Measurements from ENCODE around the gene ATP2A3. TPM values are rescaled to one million over a fixed set of nuclear protein-coding genes. Genes with fewer than 3 reads are reported as not detected.

Gene ATP2A3
- total RNA-seq, 1 experiment from 2014 or later = 13.3 TPM

DNA sequence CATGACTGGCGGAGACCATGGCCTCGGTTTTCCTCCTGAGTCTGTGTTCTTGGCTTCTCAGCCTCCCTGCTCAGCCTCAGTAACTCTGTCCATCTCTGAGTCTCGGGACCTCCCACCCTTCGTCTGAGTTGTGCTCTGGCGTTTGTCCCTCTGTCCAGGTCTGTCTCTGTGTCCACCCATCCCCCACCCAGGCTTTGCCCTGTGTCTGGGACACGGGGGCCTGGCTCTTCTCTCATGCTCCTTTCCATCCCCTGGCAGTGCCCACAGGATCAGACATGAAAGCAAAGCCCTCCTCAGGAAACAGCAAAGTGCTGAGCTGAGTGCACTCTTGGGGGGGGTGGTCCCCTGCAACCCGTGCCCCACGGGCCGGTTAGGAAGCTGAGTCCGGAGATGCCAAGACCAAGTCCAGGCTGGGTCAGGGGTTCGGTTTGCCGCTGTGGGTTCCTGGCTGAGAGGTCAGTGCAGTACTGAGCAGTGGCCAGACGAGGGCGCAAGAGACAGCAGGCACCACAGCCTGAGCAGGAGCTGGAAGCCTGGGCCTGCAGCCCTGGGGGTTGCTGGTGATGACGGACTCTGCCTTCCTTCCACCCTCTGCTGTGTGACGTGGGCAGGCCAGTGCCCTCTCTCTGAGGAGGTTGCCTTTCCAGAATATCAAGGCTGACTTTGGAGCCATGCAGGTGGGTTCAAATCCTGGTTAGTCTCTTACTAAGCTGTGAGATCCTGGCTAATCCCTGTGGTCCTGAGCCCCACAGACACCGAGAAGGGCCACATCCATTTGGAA lies 50.5 kb downstream of the ATP2A3 start:
- Mint-ChIP-seq H3K27ac (no peak overlapping the region), H3K4me1 (peaks cover 4 to 11% of the 10 kb centered on the region in 2 experiments; a peak in 3 of 4 replicates), H3K36me3 (ENCODE audit: insufficient read depth in 1 of 3, low read depth in 3 of 3) (no peaks in the 10 kb centered on the region), H3K9me3 (peaks cover 0 to 3% of the 10 kb centered on the region in 2 experiments; a peak in 2 of 5 replicates), H3K27me3 (ENCODE audit: low read depth) (peaks cover 4% of the 10 kb centered on the region; the same call in 1 of the 2 replicates), H3K4me3 (no peak overlapping the region)
- Histone ChIP-seq H3K27ac (ENCODE audit: insufficient read length, low read depth, low read length) (no peak overlapping the region), H2BK20ac (ENCODE audit: low read depth, low read length, poor library complexity, severe bottlenecking) (no peak overlapping the region), H3K4ac (ENCODE audit: low read depth, low read length) (no peak overlapping the region), H4K8ac (replicated peaks; ENCODE audit: insufficient read length, low read depth, low read length) (no peak overlapping the region), H3K27me3 (ENCODE audit: insufficient read depth, low read length) (no peaks in the 10 kb centered on the region), H3K4me1 (ENCODE audit: insufficient read depth, low read length) (no peaks in the 10 kb centered on the region), H4K5ac (ENCODE audit: insufficient read length, low read depth, low read length) (no peak overlapping the region), H3K9me3 (ENCODE audit: control insufficient read depth, low read depth, low read length) (no peaks in the 10 kb centered on the region), H2AK5ac (ENCODE audit: insufficient read length, low read length) (no peak overlapping the region), H3K79me2 (ENCODE audit: insufficient read depth, low read length) (no peaks in the 10 kb centered on the region), H3K9ac (ENCODE audit: extremely low read depth, insufficient read length, low read length) (no peak overlapping the region), H3K56ac (ENCODE audit: insufficient read length, low read depth, low read length) (no peak overlapping the region), H3K79me1 (ENCODE audit: insufficient read depth, low read depth, low read length, poor library complexity, severe bottlenecking) (no peaks in the 10 kb centered on the region), H2BK15ac (ENCODE audit: low read depth, low read length) (no peak overlapping the region), H2BK12ac (ENCODE audit: insufficient read length, low read depth, low read length) (no peak overlapping the region), H3K23ac (ENCODE audit: insufficient read length, low read depth, low read length) (no peak overlapping the region), H3K23me2 (ENCODE audit: insufficient read length, low read depth, low read length, poor library complexity, severe bottlenecking) (no peaks in the 10 kb centered on the region), H4K91ac (ENCODE audit: insufficient read length, low read depth, low read length) (no peak overlapping the region), H2BK120ac (ENCODE audit: low read depth, low read length, poor library complexity, severe bottlenecking) (no peak overlapping the region), H3K18ac (ENCODE audit: insufficient read length, low read depth, low read length) (no peak overlapping the region), H3T11ph (ENCODE audit: low read length) (no peak overlapping the region), H3K14ac (ENCODE audit: insufficient read depth, low read length) (no peak overlapping the region), H4K20me1 (ENCODE audit: control insufficient read depth, insufficient read depth, insufficient read length) (no peaks in the 10 kb centered on the region), H3K4me2 (ENCODE audit: insufficient read depth, insufficient read length, low read length) (no peak overlapping the region), H2BK5ac (ENCODE audit: insufficient read length, low read length) (no peak overlapping the region), H2AFZ (ENCODE audit: low read length) (no peak overlapping the region)
- TF ChIP-seq, protein P1, sequence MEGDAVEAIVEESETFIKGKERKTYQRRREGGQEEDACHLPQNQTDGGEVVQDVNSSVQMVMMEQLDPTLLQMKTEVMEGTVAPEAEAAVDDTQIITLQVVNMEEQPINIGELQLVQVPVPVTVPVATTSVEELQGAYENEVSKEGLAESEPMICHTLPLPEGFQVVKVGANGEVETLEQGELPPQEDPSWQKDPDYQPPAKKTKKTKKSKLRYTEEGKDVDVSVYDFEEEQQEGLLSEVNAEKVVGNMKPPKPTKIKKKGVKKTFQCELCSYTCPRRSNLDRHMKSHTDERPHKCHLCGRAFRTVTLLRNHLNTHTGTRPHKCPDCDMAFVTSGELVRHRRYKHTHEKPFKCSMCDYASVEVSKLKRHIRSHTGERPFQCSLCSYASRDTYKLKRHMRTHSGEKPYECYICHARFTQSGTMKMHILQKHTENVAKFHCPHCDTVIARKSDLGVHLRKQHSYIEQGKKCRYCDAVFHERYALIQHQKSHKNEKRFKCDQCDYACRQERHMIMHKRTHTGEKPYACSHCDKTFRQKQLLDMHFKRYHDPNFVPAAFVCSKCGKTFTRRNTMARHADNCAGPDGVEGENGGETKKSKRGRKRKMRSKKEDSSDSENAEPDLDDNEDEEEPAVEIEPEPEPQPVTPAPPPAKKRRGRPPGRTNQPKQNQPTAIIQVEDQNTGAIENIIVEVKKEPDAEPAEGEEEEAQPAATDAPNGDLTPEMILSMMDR (conservative IDR thresholded peaks at IDR 0.05) = peak; percentile 95
- peak; percentile 94 for DNase-seq
- no CpG with 5 or more reads among the region's 17 CpGs for WGBS (ENCODE audit: extremely low coverage, insufficient read length, low lambda C conversion rate)

Measured in H9 (cell line).